T-helper 1 cell treated with Interleukin-12 subunit alpha and Interleukin-12 subunit beta and Interleukin-4 antibody, amounts not matched to agents 30 ng/mL and 1 ng/mL, for 36 hours (primary cell): ENCODE results near the gene MYO16. TPM values are rescaled to one million over a fixed set of nuclear protein-coding genes. Genes with fewer than 3 reads are reported as not detected.
"Not testable (repeated sequence)": the region's sequence is repeated elsewhere in the genome, so short reads cannot be mapped to it uniquely, and the experiment has no call there.

ENCODE experiments used
- intact Hi-C: fragments of 100-400 bp; cut with micrococcal nuclease; formaldehyde crosslinking; loops from one replicate; pipeline ENCODE4 v1.15.1; 2024
- total RNA-seq: library from RNA; stranded (reverse); gene quantifications from 2 replicates; pipeline ENCODE4 v1.2.3, GENCODE V29; 2022

Gene MYO16
- total RNA-seq, 1 donor from 2014 or later = not detected

DNA sequence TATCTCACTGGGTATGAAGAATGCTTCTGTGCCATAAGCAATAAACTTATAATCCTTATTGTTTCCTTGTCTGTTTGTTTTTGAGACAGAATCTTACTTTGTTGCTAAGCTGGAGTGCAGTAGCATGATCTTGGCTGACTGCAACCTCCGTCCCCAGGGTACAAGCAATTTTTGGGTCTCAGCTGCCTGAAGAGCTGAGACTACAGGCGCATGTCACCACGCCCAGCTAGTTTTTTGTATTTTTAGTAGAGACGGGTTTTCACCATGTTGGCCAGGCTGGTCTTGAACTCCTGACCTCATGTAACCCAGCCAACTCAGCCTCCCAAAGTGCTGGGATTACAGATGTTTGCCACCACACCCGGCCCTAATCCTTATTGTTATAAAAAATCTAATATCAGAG, 112.5 kb downstream of the MYO16 start:
- intact Hi-C loops = no loop called here

DNA sequence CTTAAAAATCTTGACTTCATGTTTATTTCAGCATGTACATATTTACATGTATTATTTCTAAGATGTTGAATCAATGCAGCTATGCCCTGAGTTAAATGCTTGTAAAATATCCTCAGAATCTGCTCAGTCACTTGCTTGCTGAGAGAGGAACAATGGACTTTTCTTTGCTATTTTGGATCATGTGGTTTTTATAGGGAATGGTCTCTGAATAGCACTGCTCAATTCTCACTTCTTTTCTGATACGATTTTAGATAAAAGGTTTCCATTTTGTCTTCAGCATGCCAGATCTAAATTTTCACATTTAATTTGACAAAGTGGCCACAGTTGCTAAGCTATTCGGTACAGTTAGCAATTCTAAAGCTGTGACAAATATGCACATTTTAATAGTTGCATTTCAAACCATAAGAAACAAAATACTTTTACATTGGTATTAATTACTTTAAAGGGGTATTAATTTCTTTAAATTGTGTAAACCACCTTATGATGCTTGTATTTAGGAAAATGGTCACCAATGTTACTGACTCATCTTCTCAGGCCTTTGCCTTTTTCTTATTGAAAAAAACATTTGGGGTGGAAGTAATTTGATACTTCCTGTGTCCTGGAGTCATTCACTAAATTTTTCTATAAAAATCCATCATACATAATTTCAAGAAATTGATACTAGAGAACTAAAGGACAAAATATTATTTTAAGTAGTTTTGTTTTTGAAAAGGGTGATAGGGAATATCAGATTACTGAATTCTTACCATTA, 113.5 kb downstream of the MYO16 start:
- intact Hi-C loops = no loop called here

DNA sequence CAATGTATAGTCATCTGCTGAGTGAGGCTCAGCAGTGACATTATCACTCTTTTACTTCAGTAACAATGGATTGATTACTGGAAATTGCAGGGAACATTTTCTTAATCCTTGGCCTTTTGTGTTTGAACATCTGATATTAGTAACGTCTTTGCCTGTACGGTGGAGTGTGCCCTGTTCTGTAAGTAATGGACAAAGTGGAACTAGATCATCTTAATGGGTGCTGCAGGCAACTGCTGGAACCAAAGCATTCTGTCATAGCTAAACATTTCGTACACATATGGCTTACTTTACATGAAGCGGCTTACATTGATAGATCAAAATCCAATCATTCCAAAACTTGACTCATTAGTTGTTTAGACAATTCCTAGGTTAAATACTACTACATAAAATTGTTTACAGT, 114.1 kb downstream of the MYO16 start:
- intact Hi-C loops = no loop called here

DNA sequence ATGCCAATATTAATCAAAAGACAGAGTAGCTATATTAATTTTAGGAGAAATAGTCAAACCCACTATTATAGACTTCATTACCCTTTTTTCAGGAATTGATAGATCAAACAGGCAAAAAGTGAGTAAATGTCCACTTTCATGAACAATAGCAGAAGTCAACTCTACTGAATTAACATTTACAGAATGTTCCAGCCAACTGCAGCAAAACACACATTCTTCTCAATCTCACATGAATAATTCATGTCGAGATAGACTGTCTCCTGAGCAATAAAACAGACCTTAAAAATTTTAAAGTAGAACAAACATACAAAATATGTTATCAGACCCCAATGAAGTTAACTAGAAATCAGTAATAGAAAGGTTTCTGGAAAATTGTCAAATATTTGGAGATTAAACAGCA, 118.4 kb downstream of the MYO16 start:
- intact Hi-C loops = loop anchor here (2.0 kb wide), 1 partner anchor 35 kb away; no protein-coding TSS in a partner anchor

DNA sequence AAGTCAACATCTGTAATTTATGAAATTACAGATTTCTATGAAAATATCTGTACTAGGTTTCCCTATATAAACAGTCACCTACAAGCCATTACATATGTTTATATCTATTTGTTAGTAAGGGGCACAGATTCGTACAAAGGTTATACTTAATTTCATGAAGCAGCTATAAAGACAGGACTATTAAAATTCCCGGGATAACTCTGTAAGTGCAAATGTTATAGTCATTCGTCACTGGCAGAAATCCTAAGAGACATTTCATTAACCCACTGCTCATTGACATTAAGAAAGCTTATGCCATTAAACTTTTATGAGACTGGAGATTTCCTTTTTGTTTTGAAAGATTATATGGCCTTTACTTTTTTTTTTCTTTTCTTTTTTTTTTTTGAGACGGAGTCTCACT, 122.9 kb downstream of the MYO16 start:
- intact Hi-C loops = no loop called here

DNA sequence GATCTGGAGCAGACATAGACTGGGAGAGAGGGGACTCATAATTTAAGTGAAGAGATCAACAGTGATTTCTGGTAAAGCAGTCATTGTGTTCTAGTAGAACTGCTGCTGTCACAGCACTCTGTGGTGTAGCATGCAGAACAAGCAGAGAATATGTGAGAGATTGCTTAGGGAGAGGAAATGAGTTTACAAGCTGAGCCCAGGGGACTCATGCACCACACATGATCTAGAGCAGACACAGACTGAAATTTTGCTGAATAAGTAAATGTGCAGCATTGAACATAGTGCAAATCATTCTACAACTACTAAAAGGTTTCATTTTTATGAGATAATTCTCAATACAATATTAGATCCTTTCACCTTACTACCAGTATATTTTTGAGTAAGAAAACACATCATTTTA, 125.7 kb downstream of the MYO16 start:
- intact Hi-C loops = no loop called here

DNA sequence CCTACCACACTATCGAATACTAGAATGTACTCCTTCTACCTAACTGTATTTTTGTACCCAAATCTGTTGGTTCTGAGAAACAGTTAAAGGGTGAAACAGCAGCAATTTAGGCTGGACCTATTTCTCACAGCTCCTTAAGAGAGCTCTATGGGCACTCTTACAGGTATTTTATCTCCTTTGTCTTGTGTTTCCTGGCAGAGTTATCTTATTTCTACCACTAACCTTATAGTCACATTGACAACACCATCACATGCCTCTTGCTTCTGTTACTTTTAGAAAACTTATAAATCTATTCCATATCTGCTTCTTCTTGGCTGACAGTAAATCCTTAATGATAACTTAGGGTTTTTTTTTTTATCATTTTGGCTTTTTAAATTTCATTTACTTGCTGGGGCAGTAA, 130.7 kb downstream of the MYO16 start:
- intact Hi-C loops = no loop called here

DNA sequence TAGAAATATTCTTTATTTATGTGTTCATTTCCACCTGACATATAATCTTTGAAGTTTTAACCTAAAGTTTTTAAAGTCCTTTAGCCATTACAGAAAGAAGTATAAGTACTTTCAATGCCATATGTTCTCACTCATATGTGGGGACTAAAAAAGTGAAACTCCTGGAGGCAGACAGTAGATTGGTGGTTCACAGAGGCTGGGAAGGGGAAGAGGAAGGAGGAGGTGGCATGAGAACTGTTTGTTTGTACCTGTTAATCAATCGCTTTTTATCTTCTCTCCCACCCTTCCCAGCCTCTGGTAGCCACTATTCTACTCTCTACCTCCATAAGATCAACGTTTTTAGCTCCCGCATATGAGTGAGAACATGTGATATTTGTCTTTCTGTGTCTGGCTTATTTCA, 131.1 kb downstream of the MYO16 start:
- intact Hi-C loops = no loop called here

DNA sequence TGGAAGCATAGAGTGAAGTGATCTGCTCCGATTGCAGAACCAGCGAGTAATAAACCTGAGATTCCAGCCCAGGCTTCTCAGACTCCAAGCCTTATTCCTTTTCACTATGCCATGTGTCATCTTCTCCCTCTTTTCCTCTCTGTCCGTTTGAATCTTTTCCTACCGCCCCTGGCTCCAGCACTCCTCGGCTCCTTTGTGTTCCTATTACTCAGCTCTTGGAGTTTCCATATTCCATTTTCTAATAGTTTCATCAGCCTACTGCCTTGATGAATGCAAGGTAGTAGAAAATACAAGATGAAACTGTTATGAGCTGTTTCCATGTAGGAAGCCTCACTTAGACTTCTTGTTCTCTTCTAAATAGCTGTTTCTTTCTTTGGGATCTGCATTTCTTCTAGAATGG, 138.6 kb downstream of the MYO16 start:
- intact Hi-C loops = no loop called here

DNA sequence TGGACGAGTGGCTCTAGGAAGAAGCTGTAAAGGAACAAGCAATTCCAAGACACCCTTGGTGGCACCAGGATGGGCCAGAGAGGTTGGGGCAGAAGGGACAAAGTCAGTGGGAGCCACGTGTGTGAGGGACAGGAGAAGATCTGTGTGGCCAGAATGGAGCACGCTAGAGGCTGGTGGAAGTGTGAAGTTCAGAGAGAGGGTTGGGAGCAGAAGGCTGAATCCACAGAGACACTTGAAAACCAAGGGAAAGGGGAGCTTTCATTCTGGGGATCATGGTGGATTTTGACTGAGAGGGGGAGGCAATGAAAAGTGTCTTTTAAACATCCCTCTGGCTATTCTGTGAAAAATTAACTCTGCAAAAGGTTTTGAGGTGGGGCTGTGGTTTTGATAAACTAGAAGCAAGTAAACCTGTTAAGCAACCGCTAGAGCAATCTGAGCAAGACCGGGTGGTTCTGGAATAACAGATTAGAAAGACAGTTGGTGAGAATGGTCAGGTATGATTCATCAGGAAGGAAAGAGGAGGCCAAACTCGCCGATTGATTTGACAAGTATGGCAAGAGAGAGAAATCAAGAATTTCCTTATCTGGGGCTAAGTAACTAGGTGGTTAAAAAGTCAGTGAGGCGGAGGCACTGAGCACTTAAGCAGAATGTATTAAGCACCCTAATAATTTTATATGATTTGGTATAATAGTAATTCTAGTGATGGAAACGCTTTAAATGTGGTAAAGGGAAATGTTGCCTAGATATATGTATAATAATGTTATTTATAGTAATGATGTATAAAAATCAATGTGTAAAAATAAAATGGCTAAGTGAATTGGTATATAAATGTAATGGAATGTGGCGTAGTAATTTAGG, 140.0 kb downstream of the MYO16 start:
- intact Hi-C loops = no loop called here

DNA sequence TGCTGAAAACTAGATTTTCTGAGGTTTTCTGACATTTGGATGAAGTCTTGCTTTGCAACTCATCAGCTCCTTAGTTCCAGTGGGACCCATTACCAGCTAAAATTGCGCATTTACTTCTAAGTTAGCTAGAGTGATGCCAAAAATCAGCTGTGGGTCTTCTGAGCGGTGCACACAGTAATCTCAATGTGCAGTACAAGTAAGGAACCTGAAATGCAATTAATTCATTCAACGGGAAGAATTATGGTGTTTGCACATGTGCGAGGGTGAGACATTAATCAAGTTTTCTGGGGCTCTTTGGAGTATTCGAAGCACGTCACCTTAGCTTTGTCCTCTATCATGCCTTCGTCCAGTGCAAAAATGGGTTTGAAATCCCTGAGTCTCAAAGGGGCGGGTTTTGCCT, 146.2 kb downstream of the MYO16 start:
- intact Hi-C loops = no loop called here

DNA sequence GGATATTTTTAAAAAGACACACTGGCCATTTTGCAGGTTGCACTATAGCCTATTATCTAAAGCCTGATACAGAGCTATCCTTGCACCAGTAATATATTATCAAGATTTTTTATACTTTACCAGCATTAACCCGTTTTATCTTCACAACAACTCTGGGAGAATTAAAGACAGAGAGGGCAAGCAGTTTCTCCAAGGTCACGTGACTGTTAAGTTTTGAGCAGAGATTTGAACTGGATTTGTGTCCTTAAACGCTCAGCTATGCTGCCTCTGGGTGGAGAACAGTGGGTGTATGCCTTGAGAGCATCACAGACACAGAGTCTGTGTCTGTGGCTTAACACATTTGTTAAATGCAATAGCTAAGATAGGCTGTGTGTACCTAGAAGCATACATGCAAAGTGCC, 147.2 kb downstream of the MYO16 start:
- intact Hi-C loops = no loop called here

DNA sequence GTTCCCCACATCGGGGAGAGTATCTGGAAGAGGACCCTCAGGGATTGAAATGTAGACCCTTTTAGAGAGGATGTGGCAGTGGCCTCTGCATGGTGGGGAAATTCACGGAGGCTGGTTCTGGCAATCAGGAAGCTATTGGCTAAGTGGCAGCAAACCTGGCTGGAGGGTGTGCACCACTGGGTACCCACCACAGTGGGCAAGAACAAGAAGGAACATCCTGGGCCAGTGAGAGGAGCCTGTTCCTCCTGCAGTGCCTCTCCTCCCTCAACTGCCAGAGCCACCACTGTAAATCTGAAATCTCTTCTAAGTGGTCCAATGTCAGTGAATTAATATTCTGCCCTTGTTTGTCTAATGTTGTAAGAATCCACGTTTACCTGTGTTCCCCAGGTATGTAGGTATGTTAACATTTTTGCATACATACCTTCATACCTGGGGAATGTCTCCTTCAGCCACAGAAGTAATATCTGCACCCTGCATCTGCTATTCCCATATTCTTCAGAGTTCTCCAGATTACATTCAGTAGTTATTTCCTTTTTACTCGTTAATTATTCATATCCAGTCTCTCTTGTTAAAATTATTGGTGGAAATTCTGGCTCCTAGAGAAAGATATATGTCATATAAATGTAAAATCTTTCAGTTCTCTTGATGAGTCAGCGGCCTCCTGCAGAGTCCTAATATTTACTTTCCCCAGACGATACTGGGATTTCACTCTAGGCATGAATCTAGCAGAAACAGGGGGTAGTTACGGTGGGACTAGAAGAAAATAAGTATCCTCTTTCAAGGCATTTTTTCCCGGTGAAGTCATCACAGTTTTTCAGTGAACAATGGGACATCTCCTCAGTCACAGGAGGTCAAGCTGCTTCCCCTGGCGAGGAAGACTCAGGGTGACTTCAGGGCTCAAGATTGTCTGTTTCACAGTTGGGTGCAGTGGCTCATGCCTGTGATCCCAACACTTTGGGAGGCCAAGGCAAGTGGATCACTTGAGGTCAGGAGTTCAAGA, 148.3 kb downstream of the MYO16 start:
- intact Hi-C loops = no loop called here

DNA sequence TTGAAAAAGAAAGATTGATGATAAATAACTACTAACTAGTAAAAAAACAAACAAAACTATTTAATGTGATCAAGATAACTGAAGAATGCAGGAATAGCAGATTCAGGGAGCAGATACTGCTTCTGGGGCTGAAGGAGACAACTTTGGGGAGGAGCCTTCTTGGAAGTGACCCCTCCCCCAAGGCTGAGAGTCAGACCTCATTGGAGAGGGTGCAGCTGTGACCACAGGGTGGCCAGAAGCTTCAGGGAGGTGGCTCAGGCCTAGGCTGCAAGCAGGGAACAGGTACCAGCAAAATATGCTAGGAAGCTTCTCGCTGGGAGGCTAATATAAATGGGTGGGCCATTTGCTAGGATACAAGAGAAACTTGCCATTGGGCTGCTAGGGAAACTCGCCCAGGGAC, 149.9 kb downstream of the MYO16 start:
- intact Hi-C loops = no loop called here

DNA sequence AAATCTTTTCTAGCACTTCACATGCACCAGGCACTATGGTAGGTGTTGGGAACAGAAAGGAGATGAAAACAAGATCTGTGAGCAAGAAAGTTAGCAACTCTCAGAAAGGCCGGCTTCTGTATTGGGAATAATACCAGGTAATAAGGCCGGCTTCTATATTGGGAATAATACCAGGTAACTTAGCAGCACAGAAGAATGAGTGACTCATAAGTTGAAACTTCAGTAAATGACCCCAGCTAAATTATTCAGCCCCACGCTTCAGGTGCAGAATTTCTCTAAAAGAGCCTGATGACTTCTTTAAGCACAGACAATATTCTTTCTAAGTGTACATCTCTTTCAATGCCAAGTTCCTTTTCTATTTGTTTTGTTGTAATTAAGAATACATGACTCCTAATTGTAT, 151.3 kb downstream of the MYO16 start:
- intact Hi-C loops = no loop called here

DNA sequence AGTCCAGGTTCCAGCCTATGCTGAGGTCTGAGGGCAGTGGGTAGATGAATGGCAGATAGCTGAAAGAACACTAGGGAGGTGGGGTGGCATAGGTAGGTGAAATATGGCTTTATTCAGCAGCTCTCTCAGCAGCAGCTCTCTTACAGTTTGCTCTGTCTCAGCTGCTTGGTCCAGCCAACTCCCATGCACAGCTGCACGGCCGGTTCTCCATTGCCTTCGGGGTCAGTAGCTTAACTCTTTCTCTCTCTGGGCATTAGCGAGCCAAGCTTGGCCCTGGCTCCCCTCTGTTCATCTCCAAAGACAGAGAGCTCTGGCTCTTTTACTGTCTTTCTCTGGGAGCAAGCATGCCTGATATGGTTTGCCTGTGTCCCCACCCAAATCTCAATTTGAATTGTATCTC, 151.9 kb downstream of the MYO16 start:
- intact Hi-C loops = no loop called here

DNA sequence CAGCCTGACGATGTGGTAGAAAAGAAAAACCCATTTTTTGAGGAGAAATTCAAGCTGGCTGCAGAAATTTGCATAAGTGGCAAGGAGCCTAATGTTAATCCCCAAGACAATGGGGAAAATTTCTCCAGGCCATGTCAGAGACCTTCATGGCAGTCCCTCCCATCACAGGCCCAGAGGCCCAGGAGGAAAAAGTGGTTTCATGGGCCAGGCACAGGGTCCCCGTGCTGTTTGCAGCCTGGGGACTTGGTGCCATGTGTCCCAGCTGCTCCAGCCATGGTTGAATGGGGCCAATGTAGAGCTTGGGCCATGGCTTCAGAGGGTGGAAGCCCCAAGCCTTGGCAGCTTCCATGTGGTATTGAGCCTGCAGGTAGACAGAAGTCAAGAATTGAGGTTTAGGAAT, 153.1 kb downstream of the MYO16 start:
- intact Hi-C loops = not testable (repeated sequence)

DNA sequence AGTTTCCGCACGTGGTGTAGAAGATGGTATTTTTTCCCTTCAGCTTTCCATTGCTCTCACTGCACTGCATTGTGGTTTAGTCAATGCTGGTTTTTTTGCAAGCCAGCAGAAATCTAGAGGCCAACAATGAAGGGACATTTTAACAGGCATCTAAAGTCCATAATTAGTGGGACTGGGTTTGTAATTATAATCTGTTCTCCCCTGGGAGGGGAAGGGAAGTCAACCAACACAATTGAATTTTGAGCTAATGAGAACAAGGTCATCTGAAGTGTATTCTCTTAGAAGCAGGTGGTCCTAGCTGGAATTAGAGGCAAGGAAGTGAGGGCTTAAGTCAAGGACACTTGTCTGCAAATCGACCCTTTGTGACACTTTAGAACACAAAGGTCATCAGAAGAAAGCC, 156.4 kb downstream of the MYO16 start:
- intact Hi-C loops = no loop called here

DNA sequence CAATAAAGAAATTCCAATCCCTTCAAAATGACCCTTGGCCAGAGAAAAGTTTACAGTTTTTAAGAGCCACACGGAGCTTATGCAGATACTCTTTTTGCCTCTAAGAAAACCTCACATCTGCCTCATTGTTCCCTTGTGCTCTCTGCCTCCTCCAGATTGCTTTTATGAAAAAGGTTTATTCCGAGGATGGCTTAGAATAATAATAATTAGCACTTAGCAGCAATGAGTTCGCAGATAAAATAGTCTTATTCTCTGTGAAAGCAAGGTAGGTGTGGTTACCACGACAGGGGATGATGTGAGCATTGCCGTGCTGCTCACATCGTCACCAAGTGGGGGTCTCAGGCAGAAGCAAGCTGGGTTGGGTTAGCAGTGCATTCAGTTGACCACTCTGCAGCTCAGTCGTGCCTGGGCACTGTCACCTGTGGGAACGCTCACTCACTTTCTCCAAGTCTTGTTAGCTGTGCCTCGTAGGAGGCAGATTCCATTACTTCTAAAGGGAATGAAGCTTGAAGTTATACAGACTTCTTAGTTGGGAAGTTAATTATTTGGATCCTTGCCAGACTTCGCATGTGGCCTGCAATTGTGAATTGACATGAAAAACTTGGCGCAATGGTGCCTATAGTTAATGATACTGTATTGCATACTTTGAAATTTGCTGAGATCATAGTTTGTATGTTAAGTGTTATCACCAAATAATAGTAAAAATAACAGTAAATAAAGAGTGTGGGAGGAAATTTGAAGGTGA, 157.2 kb downstream of the MYO16 start:
- intact Hi-C loops = no loop called here

DNA sequence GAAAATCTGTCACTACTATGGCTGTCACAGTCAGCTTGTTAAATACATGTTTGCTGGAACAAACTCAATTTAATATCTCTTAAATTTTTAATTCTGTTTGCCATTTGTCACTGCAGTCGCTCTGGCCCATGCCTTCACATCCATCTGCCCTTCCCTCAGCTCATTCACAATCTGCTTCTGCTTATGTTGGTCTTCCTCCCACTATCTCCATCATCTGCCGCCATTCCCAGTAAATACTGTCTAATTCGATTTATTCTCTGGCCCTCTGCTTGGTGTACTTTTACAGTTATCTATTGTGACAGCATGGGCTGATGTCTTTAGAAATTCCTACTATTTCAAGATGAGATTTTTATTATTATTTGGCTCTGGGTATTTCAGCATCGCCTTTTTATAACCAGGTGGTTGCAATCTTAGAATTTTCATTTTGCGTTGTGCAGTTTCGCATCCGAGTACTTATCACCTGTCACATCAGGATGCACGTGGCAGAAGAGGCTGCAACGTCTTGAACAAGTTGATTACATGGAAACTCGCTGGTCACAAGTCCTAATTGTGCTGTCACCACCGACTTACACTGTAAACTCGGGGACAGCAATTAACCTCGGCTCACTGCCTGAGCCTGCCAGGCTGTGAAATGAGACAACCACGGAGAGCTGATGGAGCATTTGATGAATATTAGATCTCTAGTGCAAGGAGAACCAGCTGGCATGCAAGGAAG, 158.4 kb downstream of the MYO16 start:
- intact Hi-C loops = no loop called here
